HEK293T (cell line): ENCODE data around the gene C6orf58.
A peak's percentile ranks its signal among the peaks of the same experiment; 100 is the strongest.

Source experiments
- CTCF ChIA-PET: fragments of 350-600 bp; formaldehyde crosslinking; extraction: SDS; loops from one replicate; lab custom pipeline; 2021; ENCODE audit warnings: antibody characterized with exemption, inconsistent platforms; lab: Yijun Ruan, JAX
- POLR2A ChIA-PET: fragments of 350-600 bp; formaldehyde crosslinking; extraction: SDS; loops from one replicate; lab custom pipeline; 2020; ENCODE audit warnings: antibody characterized with exemption, inconsistent platforms; lab: Yijun Ruan, JAX
- DNase-seq: peaks from one replicate; pipeline ENCODE4 v3.0.0; 2012; ENCODE audit warnings: mixed read lengths; ENCODE audit errors: extremely low spot score
- ARNT ChIP-seq: fragments of 450-650 bp; IDR thresholded peaks from 2 replicates; pipeline ENCODE4 v1.6.1; 2017; ENCODE audit warnings: mild to moderate bottlenecking
- BHLHE40 ChIP-seq: fragments of 450-650 bp; IDR thresholded peaks from 2 replicates; pipeline ENCODE4 v1.6.1; 2016; ENCODE audit warnings: mild to moderate bottlenecking, moderate library complexity, borderline replicate concordance
- CTBP1 ChIP-seq: fragments of 450-650 bp; IDR thresholded peaks from 2 replicates; pipeline ENCODE4 v1.6.1; 2016; ENCODE audit warnings: borderline replicate concordance
- ELF4 ChIP-seq: fragments of 450-650 bp; IDR thresholded peaks from 2 replicates; pipeline ENCODE4 v1.6.1; 2017; ENCODE audit warnings: antibody characterized with exemption
- FOXA1 ChIP-seq: fragments of 450-650 bp; IDR thresholded peaks from 2 replicates; pipeline ENCODE4 v1.6.1; 2016; ENCODE audit warnings: mild to moderate bottlenecking
- FOXK2 ChIP-seq: fragments of 450-650 bp; IDR thresholded peaks from 2 replicates; pipeline ENCODE4 v1.6.1; 2016; ENCODE audit warnings: mild to moderate bottlenecking
- FOXM1 ChIP-seq: fragments of 450-650 bp; IDR thresholded peaks from 2 replicates; pipeline ENCODE4 v1.6.1; 2017; ENCODE audit warnings: mild to moderate bottlenecking, borderline replicate concordance
- HDGF ChIP-seq: fragments of 450-650 bp; IDR thresholded peaks from 2 replicates; pipeline ENCODE4 v1.6.1; 2017; ENCODE audit warnings: antibody characterized with exemption, borderline replicate concordance
- L3MBTL2 ChIP-seq: fragments of 450-650 bp; conservative IDR thresholded peaks from 2 replicates; pipeline ENCODE4 v1.6.1; 2016; ENCODE audit warnings: mild to moderate bottlenecking
- LEF1 ChIP-seq: fragments of 450-650 bp; IDR thresholded peaks from 2 replicates; pipeline ENCODE4 v1.6.1; 2017; ENCODE audit warnings: mild to moderate bottlenecking, borderline replicate concordance
- NFRKB ChIP-seq: fragments of 450-650 bp; IDR thresholded peaks from 2 replicates; pipeline ENCODE4 v1.6.1; 2016; ENCODE audit warnings: mild to moderate bottlenecking, moderate library complexity
- SP1 ChIP-seq: fragments of 450-650 bp; IDR thresholded peaks from 2 replicates; pipeline ENCODE4 v1.6.1; 2017
- SUZ12 ChIP-seq: fragments of 450-650 bp; IDR thresholded peaks from 2 replicates; pipeline ENCODE4 v1.6.1; 2016; ENCODE audit warnings: mild to moderate bottlenecking
- TARDBP ChIP-seq: fragments of 450-650 bp; IDR thresholded peaks from 2 replicates; pipeline ENCODE4 v1.6.1; 2016
- ZNF384 ChIP-seq: fragments of 450-650 bp; IDR thresholded peaks from 2 replicates; pipeline ENCODE4 v1.6.1; 2016
- TF ChIP-seq, protein P1 (sequence below): fragments of 450-650 bp; IDR thresholded peaks from 2 replicates; pipeline ENCODE4 v1.6.1; 2016

The C6orf58 gene

DNA sequence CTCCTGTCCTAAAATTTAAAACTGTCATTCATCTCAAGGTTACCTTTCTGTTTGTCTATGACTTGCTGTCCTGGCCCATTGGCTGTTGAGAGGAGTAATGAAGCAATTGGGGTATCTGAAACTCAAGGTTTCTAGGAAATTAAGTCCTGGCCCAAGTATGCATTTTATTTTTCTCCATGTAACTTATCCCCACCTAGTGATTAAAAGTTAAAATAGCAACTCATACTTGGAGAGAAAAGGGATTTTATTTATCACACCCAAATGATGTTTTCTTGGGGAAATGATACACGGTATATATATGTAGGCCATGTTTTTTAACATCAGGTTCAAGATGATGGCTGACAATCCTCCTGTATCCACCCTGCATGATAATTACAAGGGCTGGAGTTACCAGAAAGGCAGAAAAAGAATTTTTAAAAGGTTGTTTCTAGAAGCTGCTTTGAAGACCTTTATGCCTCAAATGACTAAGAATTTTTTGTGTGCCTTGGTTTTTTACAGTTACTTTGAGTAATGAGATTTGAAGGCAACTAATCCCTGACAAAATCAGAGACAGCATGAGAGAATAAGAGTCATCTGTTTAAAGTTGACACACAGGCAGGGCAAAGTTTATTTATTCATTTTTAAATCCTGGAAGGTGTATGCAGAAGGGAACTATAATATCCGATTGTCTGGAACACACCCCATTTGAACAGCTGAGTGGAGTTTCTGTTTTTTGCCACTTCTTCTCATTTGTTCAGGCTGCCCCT, 28.9 kb upstream of the C6orf58 start:
- CTCF ChIA-PET, result interaction anchor here (0.6 to 1.7 kb wide), 4 partner anchors 10 to 94 kb away, joined by 3 to 6 read pairs (median 4); no protein-coding TSS in a partner anchor
- TF ChIP-seq LEF1, result no peak
- TF ChIP-seq FOXK2, result no peak
- TF ChIP-seq HDGF, result no peak
- TF ChIP-seq TARDBP, result no peak
- no peak for TF ChIP-seq L3MBTL2
- TF ChIP-seq BHLHE40, result no peak
- no peak for DNase-seq
- POLR2A ChIA-PET, result interaction anchor here (1.7 kb wide), 1 partner anchor 32 kb away, joined by 6 read pairs; no protein-coding TSS in a partner anchor

DNA sequence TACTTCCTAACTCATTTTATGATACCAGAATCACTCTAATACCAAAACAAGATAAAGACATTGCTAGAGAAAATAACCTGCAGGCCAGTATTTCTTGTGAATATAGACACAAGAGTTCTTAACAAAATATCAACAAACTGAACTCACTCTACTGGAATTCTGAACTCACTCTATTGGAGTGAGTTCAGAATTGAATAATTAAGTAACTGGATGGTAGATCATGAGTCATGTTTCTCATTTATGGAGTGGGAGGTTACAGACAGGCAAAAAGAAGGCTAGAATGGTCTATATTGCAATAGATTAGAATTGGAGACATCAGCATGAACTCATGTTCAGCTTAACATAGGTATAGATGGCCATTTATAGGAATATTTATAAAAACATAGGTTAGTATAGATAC, 26.6 kb upstream of the C6orf58 start:
- DNase-seq, result no peak
- TF ChIP-seq SUZ12 (no peak), BHLHE40 (no peak), FOXA1 (no peak), LEF1 (no peak), FOXM1 (no peak), FOXK2 (no peak)
- TF ChIP-seq, protein P1, sequence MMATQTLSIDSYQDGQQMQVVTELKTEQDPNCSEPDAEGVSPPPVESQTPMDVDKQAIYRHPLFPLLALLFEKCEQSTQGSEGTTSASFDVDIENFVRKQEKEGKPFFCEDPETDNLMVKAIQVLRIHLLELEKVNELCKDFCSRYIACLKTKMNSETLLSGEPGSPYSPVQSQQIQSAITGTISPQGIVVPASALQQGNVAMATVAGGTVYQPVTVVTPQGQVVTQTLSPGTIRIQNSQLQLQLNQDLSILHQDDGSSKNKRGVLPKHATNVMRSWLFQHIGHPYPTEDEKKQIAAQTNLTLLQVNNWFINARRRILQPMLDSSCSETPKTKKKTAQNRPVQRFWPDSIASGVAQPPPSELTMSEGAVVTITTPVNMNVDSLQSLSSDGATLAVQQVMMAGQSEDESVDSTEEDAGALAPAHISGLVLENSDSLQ, result no peak
- POLR2A ChIA-PET, result no interaction called here
- CTCF ChIA-PET, result no interaction called here

DNA sequence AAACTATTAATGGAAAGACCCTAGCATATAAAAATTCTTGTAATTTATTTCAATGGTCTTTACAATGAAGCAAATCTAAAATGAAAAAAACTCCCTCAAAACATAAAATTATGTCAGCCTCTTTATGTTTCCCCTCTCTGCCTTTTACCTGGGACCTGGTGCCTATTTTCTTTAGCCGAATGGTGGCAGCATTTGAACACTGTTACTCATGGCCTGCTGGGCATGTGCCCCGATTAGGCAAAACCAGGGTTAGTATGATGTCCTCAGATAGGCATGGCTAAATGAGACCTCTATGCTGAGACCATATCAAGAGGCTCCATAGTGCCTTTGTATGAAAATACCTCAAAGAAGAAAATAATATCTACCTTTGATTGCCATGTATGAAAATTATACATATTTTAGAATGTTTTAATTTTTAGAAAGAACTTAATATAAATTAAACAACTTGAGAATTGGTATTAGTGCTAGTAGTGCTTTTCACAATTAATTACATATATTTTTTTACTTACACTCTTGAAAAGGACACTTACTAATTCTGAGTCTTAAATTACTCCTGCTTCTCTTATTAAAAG, 22.5 kb upstream of the C6orf58 start:
- TF ChIP-seq HDGF (no peak), L3MBTL2 (no peak), FOXM1 (no peak)
- ChIA-PET CTCF (interaction anchor here (0.7 kb wide), 1 partner anchor 87 kb away, joined by 4 read pairs; no protein-coding TSS in a partner anchor), POLR2A (no interaction called here)
- DNase-seq, result peak; percentile 49

DNA sequence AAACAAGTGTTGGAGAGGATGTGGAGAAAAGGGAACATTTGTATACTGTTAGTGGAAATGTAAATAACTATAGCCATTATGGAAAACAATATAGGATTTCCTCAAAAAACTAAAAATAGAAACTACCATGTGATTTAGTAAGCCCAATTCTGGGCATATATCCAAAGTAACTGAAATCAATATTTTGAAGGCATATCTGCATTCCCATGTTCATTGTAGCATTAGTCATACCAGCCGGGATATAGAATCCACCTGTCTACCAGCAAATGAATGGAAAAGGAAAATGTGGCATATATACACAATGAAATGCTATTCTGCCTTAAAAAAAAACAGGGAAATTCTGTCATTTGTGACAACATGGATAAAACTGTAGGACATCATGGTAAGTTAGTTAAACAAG, 15.3 kb upstream of the C6orf58 start:
- DNase-seq, result no peak
- POLR2A ChIA-PET, result no interaction called here
- TF ChIP-seq NFRKB (no peak), ELF4 (no peak), L3MBTL2 (no peak), HDGF (no peak), BHLHE40 (no peak), LEF1 (no peak), SUZ12 (no peak), FOXA1 (no peak), ZNF384 (no peak), CTBP1 (no peak), SP1 (no peak)
- CTCF ChIA-PET, result no interaction called here

DNA sequence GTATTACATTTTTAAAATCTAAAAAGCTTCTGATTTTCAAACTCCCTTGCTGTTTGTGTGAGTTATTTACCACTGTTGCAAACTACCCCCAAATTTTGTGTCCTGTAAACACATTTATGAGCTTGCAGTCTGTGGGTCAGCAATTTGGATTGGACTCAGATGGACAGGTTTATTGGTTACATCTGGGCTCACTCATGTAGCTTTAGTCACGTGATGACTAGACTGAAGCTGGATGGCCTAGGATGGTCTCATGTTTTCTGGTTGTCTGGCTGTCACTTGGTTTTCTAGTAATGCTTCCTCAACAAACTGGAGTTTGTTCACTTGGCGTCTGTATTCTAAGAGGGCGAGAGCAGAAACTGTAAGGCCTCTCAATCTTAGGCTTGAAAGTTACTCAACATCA, 12.2 kb upstream of the C6orf58 start:
- ChIA-PET POLR2A (no interaction called here), CTCF (interaction anchor here (0.5 to 1.0 kb wide), 2 partner anchors 9 to 49 kb away, joined by 3 to 4 read pairs; no protein-coding TSS in a partner anchor)
- TF ChIP-seq ELF4 (no peak), SP1 (no peak)
- TF ChIP-seq, protein P1, result peak; percentile 94
- DNase-seq, result no peak

DNA sequence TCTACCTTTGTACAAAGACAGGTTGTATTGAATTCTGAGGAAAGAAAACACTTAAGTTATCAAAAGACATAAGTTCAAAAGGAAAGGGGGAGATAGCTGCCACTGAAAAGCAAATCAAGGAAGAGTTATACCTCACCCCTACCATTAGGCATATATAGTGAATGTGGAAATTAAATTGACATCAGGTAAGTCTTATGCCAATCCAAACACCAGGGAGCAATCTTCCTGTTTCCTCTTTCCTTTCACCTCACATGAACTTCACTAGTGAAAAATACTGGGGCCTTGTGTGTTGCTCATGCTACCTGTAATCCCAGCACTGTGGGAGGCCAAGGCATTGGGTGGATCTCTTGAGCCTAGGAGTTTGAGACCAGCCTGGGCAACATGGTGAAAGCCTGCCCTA, 10.9 kb upstream of the C6orf58 start:
- ChIA-PET CTCF (no interaction called here), POLR2A (interaction anchor here (0.6 kb wide), 1 partner anchor 450 kb away, joined by 3 read pairs; no protein-coding TSS in a partner anchor)
- TF ChIP-seq L3MBTL2, result no peak
- TF ChIP-seq SUZ12, result no peak
- TF ChIP-seq NFRKB, result no peak
- no peak for TF ChIP-seq FOXM1
- no peak for TF ChIP-seq ZNF384
- no peak for TF ChIP-seq HDGF
- TF ChIP-seq ARNT, result no peak
- TF ChIP-seq, protein P1, result no peak
- no peak for DNase-seq

DNA sequence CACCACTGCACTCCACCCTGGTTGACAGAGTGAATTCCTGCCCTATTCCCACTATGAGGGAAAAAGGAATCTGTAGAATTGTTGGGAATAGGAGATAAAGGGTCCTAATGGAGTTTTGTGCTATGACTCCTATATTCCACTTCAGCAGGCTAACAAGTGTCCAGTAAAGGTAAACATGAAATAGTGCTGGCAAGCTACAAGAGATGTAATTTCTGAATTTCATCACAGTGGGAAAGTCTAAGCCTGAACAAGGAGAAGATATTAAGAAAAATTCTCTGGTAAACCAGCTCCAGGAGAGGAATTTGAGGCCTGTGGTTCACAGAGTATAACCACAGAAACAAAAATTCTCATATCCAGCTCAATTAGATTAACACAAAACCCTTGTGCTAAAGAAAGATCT, 10.3 kb upstream of the C6orf58 start:
- ChIA-PET CTCF (no interaction called here), POLR2A (no interaction called here)
- TF ChIP-seq NFRKB (no peak), FOXA1 (no peak), CTBP1 (no peak), ELF4 (no peak), SP1 (no peak), FOXK2 (no peak), ARNT (no peak), FOXM1 (no peak), ZNF384 (no peak), BHLHE40 (no peak), SUZ12 (no peak), LEF1 (no peak), L3MBTL2 (no peak), HDGF (no peak), TARDBP (no peak)
- TF ChIP-seq, protein P1, result no peak
- no peak for DNase-seq
